Keratinocyte (primary cell): Measurements from ENCODE around the gene C15orf39.

Experiments
- CTCF ChIP-seq, 3 experiments: IDR thresholded peaks in 1 of 3; conservative IDR thresholded peaks in 1 of 3; optimal IDR thresholded peaks in 1 of 3; 2 replicates in 2 of 3; 3 replicates in 1 of 3; pipeline versions ENCODE3 to v1.5.1; 2011; ENCODE audit warnings: low read length in 3 of 3, mild to moderate bottlenecking in 3 of 3, moderate library complexity in 2 of 3, control low read depth in 1 of 3, inconsistent platforms in 1 of 3; ENCODE audit not compliant: insufficient read depth in 2 of 3; ENCODE audit errors: extremely low read depth in 1 of 3
- EZH2 ChIP-seq: IDR thresholded peaks from one replicate; pipeline ENCODE4 v1.6.1; 2012; ENCODE audit warnings: inconsistent platforms, mild to moderate bottlenecking, low read length, moderate library complexity

GRCh38 chr15:75235051-75235673, 33.5 kb downstream of the C15orf39 start:
- TF ChIP-seq CTCF (optimal IDR thresholded peaks at IDR 0.05 in 1 of 3, IDR thresholded peaks at IDR 0.05 in 1 of 3, conservative IDR thresholded peaks at IDR 0.05 in 1 of 3; ENCODE audit: extremely low read depth in 1 of 3, insufficient read depth in 2 of 3, low read length in 3 of 3) (no peak), EZH2 (no peak)
